HepG2 (cell line): ENCODE data around the gene TPSB2. TPM values are rescaled to one million over a fixed set of nuclear protein-coding genes. Genes with fewer than 3 reads are reported as not detected.
"Not testable (repeated sequence)": the region's sequence is repeated elsewhere in the genome, so short reads cannot be mapped to it uniquely, and the experiment has no call there.

Experiments used
- ATAC-seq: fragments of 200-7000 bp; cut with Tn5 transposase; 3 replicates; pipeline ENCODE4 v1.9.1; 2020; ENCODE audit warnings: mild to moderate bottlenecking, moderate library complexity
- BruUV-seq: library from RNA; stranded (reverse); fragments of 400-500 nt; replicated peaks from 2 replicates; lab custom pipeline; 2021; lab: Mats Ljungman, UMichigan
- CTCF ChIA-PET: fragments of 300-600 bp; formaldehyde crosslinking; extraction: SDS; loops from one replicate; lab custom pipeline; 2021; ENCODE audit warnings: low total read pairs, inconsistent platforms, low intra/inter-chr PET ratio; lab: Yijun Ruan, JAX
- POLR2A ChIA-PET: fragments of 350-600 bp; sonication (Branson Sonifier 250); formaldehyde crosslinking; loops from one replicate; lab custom pipeline; 2020; ENCODE audit warnings: antibody characterized with exemption, inconsistent platforms; lab: Yijun Ruan, JAX
- DNase-seq: peaks from one replicate; pipeline ENCODE4 v3.0.0-alpha.2; 2015; ENCODE audit warnings: low spot score
- FAIRE-seq: peaks from 3 replicates; lab custom pipeline; 2011; peaks lifted over from hg19 to GRCh38; lab: Jason Lieb, UNC
- H2AFZ ChIP-seq: one replicate; pipeline ENCODE4 v1.6.1; 2011; ENCODE audit warnings: low read length, inconsistent platforms
- H3K27ac ChIP-seq: fragments of 300-600 bp; 3 replicates; pipeline ENCODE4 v1.8.0; 2011; ENCODE audit warnings: mixed run types, mild to moderate bottlenecking, mixed read lengths, low read length, inconsistent platforms; ENCODE audit not compliant: insufficient read depth; ENCODE audit errors: extremely low read length
- H3K27me3 ChIP-seq, 2 experiments: fragments of 200-600 bp in 1 of 2; 2 replicates in 1 of 2; 3 replicates in 1 of 2; pipeline versions ENCODE4 v1.6.0 to v1.8.0; 2011; ENCODE audit warnings: low read length in 2 of 2, mild to moderate bottlenecking in 2 of 2, moderate library complexity in 2 of 2, inconsistent platforms in 1 of 2; ENCODE audit not compliant: insufficient read depth in 2 of 2, control insufficient read depth in 1 of 2
- H3K36me3 ChIP-seq, 2 experiments: fragments of 200-600 bp in 1 of 2; replicated peaks in 1 of 2; 2 replicates in 1 of 2; 3 replicates in 1 of 2; pipeline versions ENCODE4 v1.5.1 to v1.8.0; 2011; ENCODE audit warnings: low read length in 2 of 2, inconsistent platforms in 1 of 2; ENCODE audit not compliant: insufficient read depth in 2 of 2, control insufficient read depth in 1 of 2
- H3K4me1 ChIP-seq: 2 replicates; pipeline ENCODE4 v1.5.1; 2012; ENCODE audit warnings: low read length, inconsistent platforms; ENCODE audit not compliant: insufficient read depth
- H3K4me2 ChIP-seq: 2 replicates; pipeline ENCODE4 v1.6.0; 2011; ENCODE audit warnings: low read depth, low read length, inconsistent platforms
- H3K4me3 ChIP-seq, 3 experiments: fragments of 200-600 bp in 1 of 3; sonication (generic), shearing (Covaris generic) in 1 of 3; replicated peaks in 1 of 3; 2 replicates each; pipeline ENCODE4 v1.5.1; 2011 to 2016; ENCODE audit warnings: low read length in 3 of 3, inconsistent platforms in 2 of 3, low read depth in 2 of 3, mild to moderate bottlenecking in 2 of 3, control low read depth in 1 of 3, mixed read lengths in 1 of 3; ENCODE audit not compliant: insufficient read depth in 1 of 3
- H3K79me2 ChIP-seq: one replicate; pipeline ENCODE4 v1.6.1; 2011; ENCODE audit warnings: low read length, inconsistent platforms; ENCODE audit not compliant: insufficient read depth
- H3K9ac ChIP-seq: 2 replicates; pipeline ENCODE4 v1.6.0; 2011; ENCODE audit warnings: mild to moderate bottlenecking, low read depth, low read length, inconsistent platforms; ENCODE audit not compliant: insufficient read depth
- H3K9me3 ChIP-seq: 2 replicates; pipeline ENCODE4 v1.5.1; 2012; ENCODE audit warnings: mild to moderate bottlenecking, low read length
- H4K20me1 ChIP-seq: 2 replicates; pipeline ENCODE4 v1.6.0; 2011; ENCODE audit warnings: inconsistent platforms, mild to moderate bottlenecking, low read length, moderate library complexity; ENCODE audit not compliant: insufficient read depth
- WGBS: methylation state at CpG from one replicate; pipeline ENCODE4 v1.1.6; 2017; ENCODE audit warnings: low lambda C conversion rate; 5-methylcytosine and 5-hydroxymethylcytosine counted together
- in situ Hi-C: cut with HindIII; loops from 2 replicates; pipeline ENCODE4 v1.10.0; 2017; ENCODE audit warnings: low pct_unique_long_range_greater_than_20kb; ENCODE audit not compliant: extremely low pct_ligation_motif_present
- intact Hi-C: fragments of 100-400 bp; cut with micrococcal nuclease; formaldehyde crosslinking; loops from one replicate; pipeline ENCODE4 v1.10.0; 2022; ENCODE audit not compliant: unreplicated experiment
- polyA plus RNA-seq, 8 experiments: library from polyadenylated mRNA; depleted of rRNA in 3 of 8; stranded (reverse) in 7 of 8; unstranded in 1 of 8; fragments of >200 nt; fragmentation: Illumina TruSeq in 4 of 8; extraction: Trizol in 4 of 8; gene quantifications; 2 replicates each; pipeline versions ENCODE4 v1.2.1 to v1.2.3, GENCODE V29; 2011 to 2016; ENCODE audit warnings: low read depth in 4 of 8, missing spikeins in 1 of 8, mixed read lengths in 1 of 8; ENCODE audit not compliant: insufficient read depth in 1 of 8
- total RNA-seq, 5 experiments: library from RNA; depleted of rRNA; stranded (reverse); fragments of >200 nt; fragmentation: Illumina TruSeq; extraction: Trizol; gene quantifications; 2 replicates each; pipeline ENCODE4 v1.2.3, GENCODE V29; 2016; ENCODE audit warnings: low read depth in 1 of 5

Gene TPSB2
- total and polyA plus RNA-seq, 2 of the 13 experiments (the other 11 are each of a cell fraction or from before 2014, with no cell fraction given): not detected

DNA sequence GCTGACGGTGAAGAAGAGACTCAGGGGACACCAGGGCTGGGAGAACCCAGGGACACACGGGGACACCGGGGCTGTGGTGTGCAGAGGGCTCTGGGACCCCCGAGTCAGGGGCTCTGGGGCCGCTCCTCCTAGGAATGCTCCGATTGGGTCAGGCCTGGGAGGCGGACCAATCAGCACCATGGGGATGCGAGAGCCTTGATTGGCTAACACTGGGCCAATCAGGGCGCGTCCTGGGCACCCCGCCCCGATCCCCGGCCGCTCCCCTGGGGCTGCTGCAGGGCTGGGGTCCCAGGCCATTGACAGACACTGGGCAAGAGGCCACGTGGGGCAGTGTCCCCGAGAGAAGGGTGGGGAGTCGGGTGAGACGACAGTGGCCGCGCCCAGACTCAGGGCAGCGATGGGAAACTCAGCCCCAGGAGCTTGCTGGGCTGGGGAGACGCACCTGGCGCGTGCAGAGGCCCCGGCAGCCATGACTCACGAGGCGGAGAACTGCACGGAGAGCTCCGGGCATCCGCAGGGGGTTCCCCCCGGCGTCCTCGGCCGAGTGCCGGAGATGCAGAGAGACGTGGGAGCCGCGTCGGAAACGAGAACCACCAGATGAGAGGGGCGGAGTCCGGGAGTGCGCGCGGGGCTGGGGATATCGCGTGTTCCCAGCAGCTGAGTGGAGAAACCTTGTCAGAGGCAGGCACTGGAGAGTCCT is 2.2 kb upstream of the TPSB2 start:
- WGBS: no CpG with 5 or more reads among the region's 47 CpGs
- in situ Hi-C loops: not testable (repeated sequence)

DNA sequence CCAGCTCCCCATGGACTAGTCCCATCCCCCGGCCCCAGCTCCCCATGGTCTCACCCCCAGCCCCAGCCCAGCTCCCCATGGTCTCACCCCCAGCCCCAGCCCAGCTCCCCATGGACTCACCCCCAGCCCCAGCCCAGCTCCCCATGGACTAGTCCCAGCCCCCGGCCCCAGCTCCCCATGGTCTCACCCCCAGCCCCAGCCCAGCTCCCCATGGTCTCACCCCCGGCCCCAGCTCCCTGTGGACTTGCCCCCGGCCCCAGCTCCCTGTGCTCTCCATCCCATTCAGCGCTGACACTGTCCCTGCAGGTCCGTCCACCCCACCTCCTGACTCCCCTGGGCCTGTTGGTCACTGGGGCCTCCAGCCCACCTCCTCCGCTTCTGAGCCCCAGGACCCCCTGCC is 1.3 kb upstream of the TPSB2 start:
- CTCF ChIA-PET, H3K4me3 ChIP-seq, H3K27me3 ChIP-seq, H2AFZ ChIP-seq, H3K9ac ChIP-seq, intact Hi-C loops, H3K36me3 ChIP-seq, in situ Hi-C loops, H3K79me2 ChIP-seq, ATAC-seq, H3K4me1 ChIP-seq, H4K20me1 ChIP-seq, H3K4me2 ChIP-seq, H3K9me3 ChIP-seq, POLR2A ChIA-PET, DNase-seq, BruUV-seq, H3K27ac ChIP-seq, FAIRE-seq: not testable (repeated sequence)
- 34% methylated on average over 7 of the region's 7 CpGs for WGBS

More for the DNA sequence above, 2.2 kb upstream of the TPSB2 start:
- CTCF ChIA-PET, H4K20me1 ChIP-seq, H3K4me1 ChIP-seq, H3K27ac ChIP-seq, H3K27me3 ChIP-seq, intact Hi-C loops, H2AFZ ChIP-seq, H3K79me2 ChIP-seq, DNase-seq, H3K4me2 ChIP-seq, POLR2A ChIA-PET, H3K9me3 ChIP-seq, H3K9ac ChIP-seq, FAIRE-seq, H3K4me3 ChIP-seq, H3K36me3 ChIP-seq, BruUV-seq: not testable (repeated sequence)
- peak; percentile 82 for ATAC-seq

DNA sequence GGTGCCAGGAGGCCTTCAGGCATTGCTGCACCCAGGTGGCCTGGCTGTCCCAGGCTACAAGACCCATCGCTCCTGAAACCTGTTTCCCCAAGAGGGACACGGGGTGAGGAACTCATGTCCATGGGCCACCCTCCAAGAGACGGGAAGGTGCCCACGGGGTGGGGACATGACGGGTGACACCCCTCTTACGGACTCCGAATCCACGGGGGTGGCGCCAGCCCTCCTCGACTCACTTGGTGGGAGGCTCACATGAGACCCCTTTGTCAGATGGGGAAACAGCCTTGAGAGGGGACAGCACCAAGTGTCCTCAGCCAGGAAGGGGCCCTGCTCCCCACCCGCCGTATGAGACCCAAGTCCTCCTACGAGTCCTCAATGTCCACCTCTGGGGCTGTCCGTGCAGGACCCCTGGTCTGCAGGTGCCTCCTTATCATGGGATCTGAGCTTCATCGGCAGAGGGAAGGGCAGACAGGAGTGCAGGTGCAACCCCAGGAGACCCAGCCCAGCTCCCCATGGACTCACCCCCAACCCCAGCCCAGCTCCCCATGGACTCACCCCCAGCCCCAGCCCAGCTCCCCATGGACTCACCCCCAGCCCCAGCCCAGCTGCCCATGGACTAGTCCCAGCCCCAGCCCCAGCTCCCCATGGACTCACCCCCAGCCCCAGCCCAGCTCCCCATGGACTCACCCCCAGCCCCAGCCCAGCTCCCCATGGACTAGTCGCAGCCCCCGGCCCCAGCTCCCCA is 658 bp upstream of the TPSB2 start:
- 13% methylated on average over 1 of the region's 17 CpGs for WGBS
- not testable (repeated sequence) for H3K4me1 ChIP-seq

DNA sequence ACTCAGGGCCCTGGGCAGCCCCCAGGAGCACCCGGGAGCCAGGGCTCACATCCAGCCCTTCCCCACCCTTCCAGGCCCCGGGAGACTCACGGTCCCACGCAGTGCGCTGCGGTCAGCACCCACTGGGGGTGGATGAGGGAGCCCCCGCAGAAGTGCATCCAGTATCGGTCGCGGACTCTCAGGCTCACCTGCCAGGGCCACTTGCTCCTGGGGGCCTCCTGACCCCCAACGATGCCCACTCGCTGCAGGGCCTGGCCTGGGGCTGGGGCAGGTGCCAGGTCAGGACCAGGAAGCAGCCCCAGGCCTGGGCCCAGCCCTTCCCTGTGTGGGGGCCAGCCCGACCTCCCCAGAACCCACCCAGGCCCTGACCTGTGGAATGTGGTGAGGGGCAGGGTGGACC is 508 bp downstream of the TPSB2 start:
- H4K20me1 ChIP-seq, H3K79me2 ChIP-seq, H3K36me3 ChIP-seq, BruUV-seq, FAIRE-seq, H2AFZ ChIP-seq, ATAC-seq, H3K4me2 ChIP-seq, in situ Hi-C loops, H3K9me3 ChIP-seq, intact Hi-C loops, H3K4me3 ChIP-seq, H3K27ac ChIP-seq, CTCF ChIA-PET, H3K9ac ChIP-seq, POLR2A ChIA-PET, DNase-seq: not testable (repeated sequence)
- no CpG with 5 or more reads among the region's 13 CpGs for WGBS
- Histone ChIP-seq H3K27me3 (peaks cover 9 to 14% of the 10 kb centered on the region in 2 experiments; a peak in 4 of 5 replicates), H3K4me1 (peaks cover 10% of the 10 kb centered on the region)

More for the DNA sequence above, 658 bp upstream of the TPSB2 start:
- H3K4me3 ChIP-seq, H3K27me3 ChIP-seq, FAIRE-seq, POLR2A ChIA-PET, H3K9me3 ChIP-seq, in situ Hi-C loops, ATAC-seq, BruUV-seq, H3K79me2 ChIP-seq, intact Hi-C loops, H4K20me1 ChIP-seq, H3K36me3 ChIP-seq, CTCF ChIA-PET, H3K9ac ChIP-seq, DNase-seq, H3K4me2 ChIP-seq, H2AFZ ChIP-seq, H3K27ac ChIP-seq: not testable (repeated sequence)
